DOHH2 (cell line): ENCODE data around the gene ZBTB26.

Experiments used
- H3F3A ChIP-seq: fragments of 200-600 bp; sonication (generic), shearing (Covaris generic); 2 replicates; pipeline ENCODE4 v1.6.0; 2016; ENCODE audit warnings: antibody characterized with exemption, mild to moderate bottlenecking; ENCODE audit not compliant: control insufficient read depth, insufficient read depth
- H3K27ac ChIP-seq: fragments of 200-600 bp; sonication (generic); 2 replicates; pipeline ENCODE4 v1.5.1; 2014; ENCODE audit warnings: low read depth, mild to moderate bottlenecking, low read length, moderate library complexity
- H3K27me3 ChIP-seq: fragments of 200-600 bp; sonication (generic); 2 replicates; pipeline ENCODE4 v1.6.1; 2014; ENCODE audit warnings: mild to moderate bottlenecking, low read length, mixed read lengths; ENCODE audit not compliant: control insufficient read depth
- H3K36me3 ChIP-seq: fragments of 200-600 bp; sonication (generic); 2 replicates; pipeline ENCODE4 v1.6.1; 2014; ENCODE audit warnings: mild to moderate bottlenecking, low read length, moderate library complexity, mixed read lengths; ENCODE audit not compliant: control insufficient read depth
- H3K4me1 ChIP-seq: fragments of 200-600 bp; sonication (generic); 2 replicates; pipeline ENCODE4 v1.6.1; 2014; ENCODE audit warnings: mild to moderate bottlenecking, low read length, mixed read lengths; ENCODE audit not compliant: control insufficient read depth
- H3K4me2 ChIP-seq: fragments of 200-600 bp; sonication (generic); 2 replicates; pipeline ENCODE4 v1.6.0; 2014; ENCODE audit warnings: mild to moderate bottlenecking, low read length, moderate library complexity
- H3K4me3 ChIP-seq: fragments of 200-600 bp; sonication (generic); 2 replicates; pipeline ENCODE4 v1.5.1; 2014; ENCODE audit warnings: mild to moderate bottlenecking, low read length, mixed read lengths
- H3K79me2 ChIP-seq: fragments of 200-600 bp; sonication (generic); 2 replicates; pipeline ENCODE4 v1.6.1; 2014; ENCODE audit warnings: mild to moderate bottlenecking, low read length, mixed read lengths; ENCODE audit not compliant: control insufficient read depth
- H3K9me2 ChIP-seq: fragments of 200-600 bp; sonication (generic); replicated peaks from 2 replicates; pipeline ENCODE4 v1.6.1; 2014; ENCODE audit warnings: mild to moderate bottlenecking, low read length, mixed read lengths; ENCODE audit not compliant: control insufficient read depth
- H3K9me3 ChIP-seq: fragments of 200-600 bp; sonication (generic); 2 replicates; pipeline ENCODE4 v1.6.1; 2014; ENCODE audit warnings: antibody characterized with exemption, low read length, mixed read lengths; ENCODE audit not compliant: control insufficient read depth, insufficient read depth
- H4K20me1 ChIP-seq: fragments of 200-600 bp; sonication (generic); 2 replicates; pipeline ENCODE4 v1.6.0; 2014; ENCODE audit warnings: low read depth, mild to moderate bottlenecking, antibody characterized with exemption, low read length, moderate library complexity; ENCODE audit not compliant: control insufficient read depth, insufficient read depth
- CTCF ChIP-seq: fragments of 200-600 bp; sonication (generic); IDR thresholded peaks from one replicate; pipeline ENCODE4 v1.5.1; 2014; ENCODE audit warnings: antibody characterized with exemption, mild to moderate bottlenecking, low read depth, low read length; ENCODE audit not compliant: poor library complexity, severe bottlenecking
- EZH2phosphoT487 ChIP-seq: fragments of 200-600 bp; sonication (generic); IDR thresholded peaks from 2 replicates; pipeline ENCODE4 v1.6.1; 2017; ENCODE audit warnings: borderline replicate concordance, mild to moderate bottlenecking, antibody characterized with exemption, low read length, moderate library complexity, mixed read lengths

The ZBTB26 gene

GRCh38 chr9:122866079-122866478, 65.2 kb downstream of the ZBTB26 start:
- peaks cover 38% of the 10 kb centered on the region for H3K36me3 ChIP-seq
- H3K4me3 ChIP-seq: no peak overlapping the region
- H3K27ac ChIP-seq: no peak overlapping the region
- H3F3A ChIP-seq: no peaks in the 10 kb centered on the region
- no peaks in the 10 kb centered on the region for H3K4me1 ChIP-seq
- no peaks in the 10 kb centered on the region for H3K27me3 ChIP-seq
- H3K79me2 ChIP-seq: no peaks in the 10 kb centered on the region
- H3K4me2 ChIP-seq: no peak overlapping the region
- H4K20me1 ChIP-seq: no peaks in the 10 kb centered on the region
- no peaks in the 10 kb centered on the region for H3K9me2 ChIP-seq
- H3K9me3 ChIP-seq: no peaks in the 10 kb centered on the region
- TF ChIP-seq CTCF (no peak), EZH2phosphoT487 (no peak)
